Stimulated activated CD4-positive, alpha-beta T cell treated with anti-CD3 and anti-CD28 coated beads, Interleukin-12 subunit alpha, Interleukin-12 subunit beta, amount 100 ng/mL, for 4 hours (primary cell): ENCODE measurements around the gene ENPP1.
"Not testable (repeated sequence)": the region's sequence is repeated elsewhere in the genome, so short reads cannot be mapped to it uniquely, and the experiment has no call there.

Experiments used
- DNase-seq: peaks from one replicate; pipeline ENCODE4 v3.0.0-alpha.2; 2020

ENPP1 gene

GRCh38 chr6:131883016-131883415 is 75.2 kb downstream of the ENPP1 start:
- DNase-seq = no peak

GRCh38 chr6:131885237-131885636 is 77.4 kb downstream of the ENPP1 start:
- no peak for DNase-seq

GRCh38 chr6:131886517-131886916 is 78.7 kb downstream of the ENPP1 start:
- no peak for DNase-seq

- no peak for DNase-seq
Measured at GRCh38 chr6:131890091-131890490, 82.3 kb downstream of the ENPP1 start.

- DNase-seq = no peak
Measured at GRCh38 chr6:131893198-131893597, 85.4 kb downstream of the ENPP1 start.

- no peak for DNase-seq
Measured at GRCh38 chr6:131894493-131895424, 86.9 kb downstream of the ENPP1 start.

GRCh38 chr6:131897050-131897435 is 89.2 kb downstream of the ENPP1 start:
- no peak for DNase-seq

- no peak for DNase-seq
Measured at GRCh38 chr6:131897621-131898020, 89.8 kb downstream of the ENPP1 start.

GRCh38 chr6:131898718-131899117 is 90.9 kb downstream of the ENPP1 start:
- DNase-seq = no peak

- no peak for DNase-seq
Measured at GRCh38 chr6:131900231-131900630, 92.4 kb downstream of the ENPP1 start.

- not testable (repeated sequence) for DNase-seq
Measured at GRCh38 chr6:131901326-131901873, 93.6 kb downstream of the ENPP1 start.

- not testable (repeated sequence) for DNase-seq
Measured at GRCh38 chr6:131903734-131904133, 95.9 kb downstream of the ENPP1 start.

- not testable (repeated sequence) for DNase-seq
Measured at GRCh38 chr6:131908787-131909186, 101.0 kb downstream of the ENPP1 start.

GRCh38 chr6:131909408-131910218 is 101.8 kb downstream of the ENPP1 start:
- DNase-seq = peak; percentile 65

GRCh38 chr6:131910219-131910589 is 102.4 kb downstream of the ENPP1 start:
- DNase-seq = no peak

- no peak for DNase-seq
Measured at GRCh38 chr6:131910956-131911355, 103.1 kb downstream of the ENPP1 start.

- no peak for DNase-seq
Measured at GRCh38 chr6:131911951-131912350, 104.1 kb downstream of the ENPP1 start.

GRCh38 chr6:131914234-131914633 is 106.4 kb downstream of the ENPP1 start:
- no peak for DNase-seq

- DNase-seq = peak; percentile 19
Measured at GRCh38 chr6:131914967-131915751, 107.3 kb downstream of the ENPP1 start.

- not testable (repeated sequence) for DNase-seq
Measured at GRCh38 chr6:131916091-131916796, 108.4 kb downstream of the ENPP1 start.

GRCh38 chr6:131916847-131917246 is 109.0 kb downstream of the ENPP1 start:
- no peak for DNase-seq

- DNase-seq = no peak
Measured at GRCh38 chr6:131917318-131917717, 109.5 kb downstream of the ENPP1 start.
